GM12801 (cell line): ENCODE results near the gene FBLN1.

Experiments used
- TF ChIP-seq, protein P1 (sequence below): IDR thresholded peaks from one replicate; pipeline ENCODE4 v1.5.1; 2011; ENCODE audit warnings: control low read depth; ENCODE audit not compliant: insufficient read length; ENCODE audit errors: extremely low read depth

FBLN1 gene

DNA sequence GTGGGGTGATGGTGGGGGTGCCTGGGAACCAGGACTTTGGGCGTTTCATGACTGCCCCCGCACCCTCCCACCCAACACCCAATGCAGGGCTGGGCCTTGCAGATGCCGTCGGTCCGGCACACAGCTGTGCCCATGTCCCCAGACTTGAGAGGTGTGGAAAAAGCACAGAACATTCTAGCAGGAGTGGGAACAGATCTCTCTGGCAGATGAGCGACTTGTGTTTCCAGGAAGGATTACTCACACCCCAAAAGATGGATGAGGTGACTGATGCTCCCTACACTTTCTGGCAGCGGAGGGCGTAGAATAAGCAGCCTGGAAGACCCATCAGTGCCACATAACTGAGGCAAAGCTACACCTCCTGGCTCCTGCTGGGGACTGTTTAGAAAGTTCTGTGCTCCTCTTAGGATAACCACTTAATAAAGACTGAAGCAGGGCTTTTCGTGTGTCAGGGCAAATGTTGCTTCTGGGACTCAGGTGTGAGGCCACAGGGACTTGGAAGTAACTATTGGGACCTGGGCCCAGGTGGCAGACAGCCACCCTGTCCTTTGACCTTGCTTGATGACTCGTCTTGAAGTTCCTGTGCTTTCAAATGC lies 24.2 kb downstream of the FBLN1 start:
- TF ChIP-seq, protein P1, sequence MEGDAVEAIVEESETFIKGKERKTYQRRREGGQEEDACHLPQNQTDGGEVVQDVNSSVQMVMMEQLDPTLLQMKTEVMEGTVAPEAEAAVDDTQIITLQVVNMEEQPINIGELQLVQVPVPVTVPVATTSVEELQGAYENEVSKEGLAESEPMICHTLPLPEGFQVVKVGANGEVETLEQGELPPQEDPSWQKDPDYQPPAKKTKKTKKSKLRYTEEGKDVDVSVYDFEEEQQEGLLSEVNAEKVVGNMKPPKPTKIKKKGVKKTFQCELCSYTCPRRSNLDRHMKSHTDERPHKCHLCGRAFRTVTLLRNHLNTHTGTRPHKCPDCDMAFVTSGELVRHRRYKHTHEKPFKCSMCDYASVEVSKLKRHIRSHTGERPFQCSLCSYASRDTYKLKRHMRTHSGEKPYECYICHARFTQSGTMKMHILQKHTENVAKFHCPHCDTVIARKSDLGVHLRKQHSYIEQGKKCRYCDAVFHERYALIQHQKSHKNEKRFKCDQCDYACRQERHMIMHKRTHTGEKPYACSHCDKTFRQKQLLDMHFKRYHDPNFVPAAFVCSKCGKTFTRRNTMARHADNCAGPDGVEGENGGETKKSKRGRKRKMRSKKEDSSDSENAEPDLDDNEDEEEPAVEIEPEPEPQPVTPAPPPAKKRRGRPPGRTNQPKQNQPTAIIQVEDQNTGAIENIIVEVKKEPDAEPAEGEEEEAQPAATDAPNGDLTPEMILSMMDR, result no peak

DNA sequence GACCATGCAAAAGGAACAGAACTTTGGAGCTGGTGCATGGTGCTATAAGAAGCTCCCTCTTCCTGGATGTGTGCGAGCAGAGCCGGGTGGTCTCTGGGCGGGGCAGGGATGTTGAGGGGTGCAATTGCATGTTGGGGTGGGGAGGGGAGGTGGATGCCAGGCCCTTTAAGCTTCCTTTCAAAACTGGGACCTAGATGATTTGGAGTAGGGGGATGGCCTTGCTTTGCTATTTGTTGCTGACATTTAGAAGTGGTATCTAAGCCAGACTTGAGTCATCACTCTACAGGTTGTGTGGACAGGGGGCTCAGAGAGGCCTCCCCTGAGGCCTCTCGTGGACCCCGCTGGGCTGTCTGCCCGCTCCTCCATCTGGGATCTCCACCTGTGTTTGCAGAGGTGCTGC lies 24.8 kb downstream of the FBLN1 start:
- TF ChIP-seq, protein P1, result no peak

DNA sequence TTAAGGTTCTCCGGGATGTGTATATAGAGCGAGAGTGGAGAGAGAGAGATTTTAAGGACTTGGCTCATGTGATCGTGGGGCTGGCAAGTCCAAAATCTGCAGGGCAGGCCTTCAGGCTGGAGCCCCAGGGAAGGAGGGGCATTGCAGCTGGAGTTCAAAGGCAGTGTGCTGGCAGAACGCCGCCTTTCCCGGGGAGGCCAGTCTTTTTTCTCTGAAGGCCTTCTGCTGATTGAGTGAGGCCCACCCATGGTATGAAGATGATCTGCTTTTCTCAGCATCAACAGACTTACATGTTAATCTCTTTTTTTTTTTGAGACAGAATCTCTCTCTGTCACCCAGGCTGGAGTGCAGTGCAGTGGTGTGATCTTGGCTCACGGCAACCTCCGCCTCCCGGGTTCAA lies 25.4 kb downstream of the FBLN1 start:
- TF ChIP-seq, protein P1, result no peak

DNA sequence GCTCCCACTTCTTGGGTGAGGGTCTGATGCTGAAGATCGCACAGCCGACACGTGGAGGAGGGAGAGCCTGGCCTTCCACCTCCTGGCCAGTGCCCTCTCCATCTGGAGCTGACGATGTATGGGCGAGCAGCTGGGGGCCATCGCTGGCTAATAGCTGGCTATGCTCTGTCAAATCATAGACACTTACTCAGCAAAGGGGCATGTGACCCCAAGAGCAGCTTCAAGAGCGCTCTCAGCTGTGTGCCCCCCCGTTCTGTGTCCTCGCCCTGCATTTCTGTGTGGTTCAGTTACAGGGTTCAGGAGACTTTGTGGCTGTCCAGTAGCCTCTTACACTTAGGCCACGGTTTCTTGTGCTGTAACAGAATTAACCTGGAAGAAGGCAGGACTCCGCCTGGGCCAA lies 26.4 kb downstream of the FBLN1 start:
- TF ChIP-seq, protein P1, result no peak

GRCh38 chr22:45529971-45530575 lies 27.4 kb downstream of the FBLN1 start:
- TF ChIP-seq, protein P1, result no peak

GRCh38 chr22:45531441-45532234 lies 29.0 kb downstream of the FBLN1 start:
- TF ChIP-seq, protein P1, result no peak

DNA sequence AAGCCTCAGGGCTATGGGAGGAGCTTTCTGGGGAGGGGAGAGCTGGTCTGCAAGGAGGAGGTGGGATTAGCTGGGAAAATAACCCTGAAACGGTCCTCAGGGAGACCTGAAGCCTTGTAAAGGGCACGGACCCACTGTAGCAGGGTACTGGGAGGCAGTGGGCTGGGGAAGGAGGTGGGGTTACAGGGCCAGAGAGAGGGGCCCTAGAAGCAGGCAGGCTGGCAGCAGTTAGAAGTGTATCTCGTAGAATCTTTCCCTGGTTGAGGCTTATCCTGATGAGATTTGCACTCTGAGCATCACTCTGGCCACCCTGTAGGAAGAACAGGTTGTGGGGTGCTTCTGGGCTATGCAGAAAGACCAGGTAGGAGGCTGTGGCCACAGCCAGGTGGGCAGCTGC lies 29.6 kb downstream of the FBLN1 start:
- TF ChIP-seq, protein P1, result no peak
